IMR-90 (cell line): ENCODE data around the gene AFAP1L2.

Experiments used
- CHD1 ChIP-seq: IDR thresholded peaks from 2 replicates; pipeline ENCODE4 v1.6.1; 2012; ENCODE audit warnings: low read depth, low read length, improper control_type of control experiment
- USF2 ChIP-seq: fragments of 150-350 bp; IDR thresholded peaks from 2 replicates; pipeline ENCODE4 v1.6.1; 2017; ENCODE audit warnings: mild to moderate bottlenecking, antibody characterized with exemption, low read length, low read depth

DNA sequence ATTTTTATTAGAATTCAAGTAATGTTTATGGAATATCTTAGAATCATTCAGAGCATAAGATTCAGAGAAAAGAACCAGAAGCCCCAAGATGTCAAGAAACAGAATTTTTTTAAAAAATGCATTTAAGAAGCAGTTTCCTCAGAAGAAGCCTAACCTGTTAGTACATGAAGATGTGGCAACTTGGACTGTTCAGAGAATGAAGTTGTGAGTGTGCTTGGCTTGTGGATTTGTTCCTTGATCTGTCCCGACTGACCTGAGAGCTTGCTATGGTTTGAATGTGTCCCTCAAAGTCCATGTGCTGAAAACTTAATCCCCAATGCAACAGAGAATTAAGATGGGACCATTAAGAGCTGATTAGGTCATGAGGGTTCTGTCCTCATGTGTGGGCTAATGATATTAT is 13.8 kb upstream of the AFAP1L2 start:
- TF ChIP-seq CHD1 (no peak), USF2 (no peak)
